Uterus (tissue), 2 donors: ENCODE data around the gene NIT2.

Source experiments
- CTCF ChIP-seq, 4 experiments: fragments of 200-600 bp in 2 of 4; fragments of 450-650 bp in 2 of 4; sonication (generic) in 2 of 4; IDR thresholded peaks; one replicate each; pipeline ENCODE4 v1.5.1; 2016 to 2019; ENCODE audit warnings: antibody characterized with exemption in 4 of 4, mild to moderate bottlenecking in 2 of 4, moderate library complexity in 1 of 4
- POLR2A ChIP-seq, 2 donors: fragments of 450-650 bp; IDR thresholded peaks; one replicate each; pipeline ENCODE4 v1.6.1; 2016; ENCODE audit warnings: antibody characterized with exemption in 2 of 2, mild to moderate bottlenecking in 1 of 2, moderate library complexity in 1 of 2

DNA sequence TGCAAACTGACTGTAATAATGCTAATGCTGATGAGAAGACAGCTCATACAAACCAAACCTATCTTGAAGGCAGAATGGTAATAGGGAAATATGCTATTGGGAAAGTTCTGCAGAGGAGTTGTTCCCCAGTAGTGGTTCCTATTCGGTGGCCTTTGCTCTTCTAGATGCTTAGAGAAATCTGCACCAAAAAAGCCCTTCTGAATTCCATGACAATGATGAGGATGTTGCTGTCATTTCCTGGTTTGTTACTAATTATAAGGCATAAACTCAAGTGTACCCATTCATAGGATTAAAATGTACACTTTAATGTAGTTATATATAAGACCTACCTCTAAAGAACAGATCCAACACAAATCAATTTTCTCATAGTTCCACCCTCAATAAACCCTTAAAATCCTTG, 36.2 kb downstream of the NIT2 start:
- TF ChIP-seq CTCF (IDR thresholded peaks at IDR 0.05) = no peak
- no peak for TF ChIP-seq POLR2A (IDR thresholded peaks at IDR 0.05)
